Common myeloid progenitor, CD34-positive (primary cell): ENCODE measurements around the gene CUL3.
A peak's percentile ranks its signal among the peaks of the same experiment; 100 is the strongest.

ENCODE experiments used
- CTCF ChIA-PET: fragments of 350-600 bp; sonication (Branson Sonifier 250); formaldehyde crosslinking; loops from one replicate; lab custom pipeline; 2021; ENCODE audit warnings: antibody characterized with exemption; lab: Charles Lee
- POLR2A ChIA-PET: fragments of 350-600 bp; sonication (Branson Sonifier 250); formaldehyde crosslinking; loops from one replicate; lab custom pipeline; 2021; ENCODE audit warnings: antibody characterized with exemption; lab: Charles Lee
- DNase-seq, 3 donors: peaks; one replicate each; pipeline versions ENCODE4 v3.0.0 to v3.0.0-alpha.2; 2013
- H3K27ac ChIP-seq, 2 experiments: 1 replicate in 1 of 2; 2 replicates in 1 of 2; pipeline ENCODE4 v1.7.0; 2013; ENCODE audit warnings: inconsistent platforms in 2 of 2, low read length in 2 of 2, mild to moderate bottlenecking in 2 of 2, low read depth in 1 of 2, moderate library complexity in 1 of 2; ENCODE audit not compliant: severe bottlenecking in 2 of 2, insufficient read depth in 1 of 2, poor library complexity in 1 of 2
- H3K27me3 ChIP-seq, 5 experiments: replicated peaks in 2 of 5; 1 replicate in 3 of 5; 2 replicates in 2 of 5; pipeline versions ENCODE4 v1.6.1 to v1.7.0; 2013; ENCODE audit warnings: low read length in 4 of 5, mild to moderate bottlenecking in 2 of 5, moderate library complexity in 2 of 5, inconsistent platforms in 1 of 5; ENCODE audit not compliant: insufficient read depth in 5 of 5, control insufficient read depth in 4 of 5
- H3K36me3 ChIP-seq, 4 experiments: 1 replicate in 2 of 4; 2 replicates in 2 of 4; pipeline versions ENCODE4 v1.6.1 to v1.7.0; 2013; ENCODE audit warnings: low read length in 3 of 4, control low read depth in 1 of 4, mild to moderate bottlenecking in 1 of 4; ENCODE audit not compliant: control insufficient read depth in 4 of 4, insufficient read depth in 4 of 4
- H3K4me1 ChIP-seq, 4 experiments: 1 replicate in 3 of 4; 2 replicates in 1 of 4; pipeline versions ENCODE4 v1.6.1 to v1.7.1; 2013; ENCODE audit warnings: low read length in 3 of 4, mild to moderate bottlenecking in 3 of 4, control low read depth in 1 of 4, inconsistent platforms in 1 of 4, moderate library complexity in 1 of 4; ENCODE audit not compliant: control insufficient read depth in 4 of 4, insufficient read depth in 4 of 4; ENCODE audit errors: control extremely low read depth in 1 of 4
- H3K4me3 ChIP-seq, 7 experiments: 1 replicate in 4 of 7; 2 replicates in 3 of 7; pipeline versions ENCODE4 v1.5.1 to v1.7.0; 2013; ENCODE audit warnings: mild to moderate bottlenecking in 7 of 7, low read length in 6 of 7, moderate library complexity in 6 of 7, inconsistent platforms in 2 of 7, low read depth in 2 of 7, control low read depth in 1 of 7; ENCODE audit not compliant: insufficient read depth in 4 of 7, control insufficient read depth in 1 of 7; ENCODE audit errors: extremely low read depth in 1 of 7
- H3K9me3 ChIP-seq, 5 experiments: 1 replicate in 4 of 5; 2 replicates in 1 of 5; pipeline versions ENCODE4 v1.6.1 to v1.7.1; 2013; ENCODE audit warnings: low read length in 4 of 5, mild to moderate bottlenecking in 2 of 5, inconsistent platforms in 1 of 5, low read depth in 1 of 5, moderate library complexity in 1 of 5; ENCODE audit not compliant: control insufficient read depth in 4 of 5, insufficient read depth in 2 of 5; ENCODE audit errors: control extremely low read depth in 1 of 5
- WGBS: methylation state at CpG from one replicate; pipeline ENCODE4 v1.1.5; 2013; ENCODE audit not compliant: insufficient coverage; 5-methylcytosine and 5-hydroxymethylcytosine counted together

CUL3 gene

DNA sequence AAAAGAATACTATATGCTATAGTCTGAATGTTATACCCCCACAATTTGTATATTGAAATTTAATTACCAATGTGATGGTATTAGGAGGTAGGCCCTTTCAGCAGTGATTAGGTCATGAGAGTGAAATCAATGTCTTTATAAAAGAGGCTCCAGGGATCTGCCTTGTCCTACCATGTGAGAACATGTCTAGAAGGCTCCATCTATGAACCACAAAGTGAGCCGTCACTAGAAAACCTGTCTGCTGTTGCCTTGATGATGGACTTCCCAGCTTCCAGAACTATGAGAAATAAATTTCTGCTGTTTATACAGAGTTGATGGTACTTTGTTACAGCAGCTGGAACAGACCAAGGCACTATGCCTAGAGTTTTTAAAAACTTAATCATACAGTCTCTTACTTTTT, 136.9 kb downstream of the CUL3 start:
- Histone ChIP-seq H3K9me3 (no peaks in the 10 kb centered on the region), H3K36me3 (no peaks in the 10 kb centered on the region), H3K27ac (no peak overlapping the region), H3K27me3 (no peaks in the 10 kb centered on the region), H3K4me1 (no peaks in the 10 kb centered on the region), H3K4me3 (no peak overlapping the region)
- POLR2A ChIA-PET, result no interaction called here
- 100% methylated on average over 1 of the region's 1 CpG for WGBS
- DNase-seq, result no peak
- CTCF ChIA-PET, result interaction anchor here (1.2 to 4.4 kb wide), 12 partner anchors 18 to 201 kb away, joined by 3 to 44 read pairs (median 8); partner anchors contain the start of gene FAM124B

DNA sequence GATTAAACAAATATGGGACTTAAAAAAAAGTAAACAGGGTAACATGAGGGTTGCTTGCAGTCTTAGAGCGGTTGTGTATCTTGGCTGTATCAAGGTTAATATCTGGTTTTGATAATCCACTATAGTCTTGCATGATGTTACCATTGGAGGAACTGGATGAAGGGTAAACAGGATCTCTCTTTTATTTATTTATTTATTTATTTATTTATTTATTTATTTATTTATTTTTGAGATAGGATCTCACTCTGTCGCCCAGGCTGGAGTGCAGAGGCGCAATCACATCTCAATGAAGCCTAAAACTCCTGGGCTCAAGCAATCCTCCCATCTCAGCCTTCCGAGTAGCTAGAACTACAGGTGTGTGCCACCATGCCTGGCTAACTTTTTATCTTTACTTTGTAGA, 140.4 kb downstream of the CUL3 start:
- Histone ChIP-seq H3K27ac (no peak overlapping the region), H3K4me3 (no peak overlapping the region), H3K4me1 (peaks cover 0 to 10% (median 7%) of the 10 kb centered on the region in 4 experiments), H3K9me3 (no peaks in the 10 kb centered on the region), H3K36me3 (no peaks in the 10 kb centered on the region), H3K27me3 (no peaks in the 10 kb centered on the region)
- 100% methylated on average over 3 of the region's 4 CpGs for WGBS
- DNase-seq, result no peak
- CTCF ChIA-PET, result interaction anchor here (1.0 to 1.8 kb wide), 9 partner anchors 10 to 89 kb away, joined by 3 to 8 read pairs (median 4); no protein-coding TSS in a partner anchor
- POLR2A ChIA-PET, result no interaction called here

DNA sequence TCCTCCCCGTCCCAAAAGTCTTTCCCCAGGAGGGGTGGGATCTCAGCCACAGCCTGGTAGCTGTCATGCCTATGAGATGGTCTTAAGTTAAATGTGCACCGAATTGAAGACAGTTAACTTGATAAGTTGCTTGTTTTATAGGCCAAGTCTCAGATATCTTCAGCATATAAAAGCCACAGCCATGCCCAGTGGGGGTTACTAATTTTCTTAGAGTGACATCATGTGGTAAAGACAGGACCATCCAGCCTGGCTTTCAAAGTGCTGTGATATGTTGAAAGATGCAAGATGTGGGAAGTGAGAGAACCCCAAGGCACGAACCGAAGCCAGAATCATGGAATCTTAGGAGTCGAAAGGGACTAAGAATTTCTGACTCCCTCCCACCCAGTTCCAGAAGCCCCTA, 141.1 kb downstream of the CUL3 start:
- Histone ChIP-seq H3K9me3 (no peaks in the 10 kb centered on the region), H3K4me1 (peaks cover 0 to 10% (median 7%) of the 10 kb centered on the region in 4 experiments), H3K4me3 (no peak overlapping the region), H3K36me3 (no peaks in the 10 kb centered on the region), H3K27ac (no peak overlapping the region), H3K27me3 (no peaks in the 10 kb centered on the region)
- peak in 2 of 3 donors; percentile 34 to 53 for DNase-seq
- 86% methylated on average over 4 of the region's 5 CpGs for WGBS
- ChIA-PET CTCF (interaction anchor here (1.4 to 4.5 kb wide), 3 partner anchors 43 to 89 kb away, joined by 3 to 25 read pairs (median 3); partner anchors contain the start of gene FAM124B), POLR2A (no interaction called here)

DNA sequence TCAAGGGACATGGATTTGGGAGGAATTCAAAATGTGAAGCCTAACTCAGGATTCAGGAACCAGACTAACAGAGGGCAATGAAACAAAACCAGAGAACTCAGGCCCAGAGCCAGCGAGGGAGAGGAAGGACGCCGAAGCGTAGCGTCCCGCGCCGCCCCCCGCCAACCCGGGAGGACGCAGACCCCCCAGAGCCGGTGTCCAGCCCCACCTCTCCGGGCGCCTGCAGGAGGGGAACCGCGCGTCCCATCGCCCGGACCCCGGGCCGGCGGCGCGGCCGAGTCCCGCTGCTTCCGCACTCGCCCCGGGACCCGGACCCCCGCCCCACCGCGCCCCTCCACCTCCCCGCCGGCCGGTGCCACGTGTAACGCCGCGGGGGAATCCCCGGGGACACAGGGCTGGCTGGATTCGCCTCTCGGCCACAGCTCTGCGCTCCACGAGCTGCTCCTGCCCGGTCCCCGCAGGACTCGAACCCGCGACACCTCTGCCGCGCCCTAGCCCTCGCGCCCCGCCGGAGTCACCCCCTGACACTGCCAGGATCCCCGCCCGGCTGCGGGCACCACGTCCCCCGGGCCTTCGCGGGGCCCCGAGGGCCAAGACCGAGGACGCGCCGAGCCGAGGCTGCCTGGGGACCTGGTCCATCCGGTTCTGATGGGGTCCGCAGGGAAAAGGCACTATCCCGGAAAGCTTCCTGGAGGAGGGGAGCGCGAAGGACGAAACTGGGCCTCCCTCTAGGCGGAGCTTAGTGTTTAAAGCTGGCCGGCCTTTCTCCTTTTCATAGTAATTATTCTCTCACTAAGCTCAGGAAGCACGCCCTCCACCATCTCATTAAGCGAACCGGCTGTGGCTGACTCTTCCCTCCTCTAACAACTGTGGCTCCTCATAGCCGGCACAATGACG, 142.8 kb downstream of the CUL3 start:
- H3K27ac ChIP-seq, result no peak overlapping the region
- H3K4me1 ChIP-seq, result peaks cover 0 to 10% (median 7%) of the 10 kb centered on the region in 4 experiments
- peak overlapping the region; percentile 42 to 82 (median 69) for H3K4me3 ChIP-seq
- POLR2A ChIA-PET, result interaction anchor here (0.6 to 1.8 kb wide), 5 partner anchors 33 to 64 kb away, joined by 3 to 10 read pairs (median 4); partner anchors contain the start of gene FAM124B
- H3K9me3 ChIP-seq, result peaks cover 0 to 3% (median 0%) of the 10 kb centered on the region in 5 experiments
- peak; percentile 36 to 71 (median 62) for DNase-seq
- under 1% methylated on average over 70 of the region's 82 CpGs for WGBS
- H3K27me3 ChIP-seq, result no peaks in the 10 kb centered on the region
- H3K36me3 ChIP-seq, result no peaks in the 10 kb centered on the region
- CTCF ChIA-PET, result interaction anchor here (0.9 to 4.5 kb wide), 13 partner anchors 12 to 471 kb away, joined by 3 to 30 read pairs (median 3); partner anchors contain the start of gene FAM124B

DNA sequence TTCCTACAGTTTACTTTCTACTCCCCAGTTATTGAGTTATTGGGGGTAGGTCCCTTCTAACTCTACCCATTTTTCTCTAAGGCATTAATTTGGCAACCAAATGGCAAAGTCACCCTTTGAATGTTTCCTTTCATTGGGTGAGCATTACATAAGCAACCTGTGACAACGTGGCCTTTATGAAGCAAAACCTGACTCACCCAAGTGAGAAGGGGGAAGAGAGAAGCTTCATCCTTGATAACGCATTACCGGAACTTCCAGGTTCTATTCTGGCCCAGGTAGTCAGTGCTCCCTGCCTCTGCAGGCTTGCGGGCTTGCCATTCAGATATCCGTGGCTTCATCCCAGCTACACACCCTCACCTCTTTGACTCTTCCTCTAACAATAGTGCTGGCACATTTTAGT, 144.2 kb downstream of the CUL3 start:
- CTCF ChIA-PET, result interaction anchor here (0.8 to 4.5 kb wide), 11 partner anchors 11 to 85 kb away, joined by 3 to 30 read pairs (median 4); partner anchors contain the start of gene FAM124B
- Histone ChIP-seq H3K27ac (no peak overlapping the region), H3K9me3 (peaks cover 0 to 3% (median 0%) of the 10 kb centered on the region in 5 experiments), H3K4me3 (no peak overlapping the region), H3K27me3 (no peaks in the 10 kb centered on the region), H3K36me3 (no peaks in the 10 kb centered on the region), H3K4me1 (peaks cover 0 to 10% (median 7%) of the 10 kb centered on the region in 4 experiments)
- WGBS, result 83% methylated on average over 4 of the region's 5 CpGs
- POLR2A ChIA-PET, result no interaction called here
- peak in 2 of 3 donors; percentile 38 to 47 for DNase-seq

DNA sequence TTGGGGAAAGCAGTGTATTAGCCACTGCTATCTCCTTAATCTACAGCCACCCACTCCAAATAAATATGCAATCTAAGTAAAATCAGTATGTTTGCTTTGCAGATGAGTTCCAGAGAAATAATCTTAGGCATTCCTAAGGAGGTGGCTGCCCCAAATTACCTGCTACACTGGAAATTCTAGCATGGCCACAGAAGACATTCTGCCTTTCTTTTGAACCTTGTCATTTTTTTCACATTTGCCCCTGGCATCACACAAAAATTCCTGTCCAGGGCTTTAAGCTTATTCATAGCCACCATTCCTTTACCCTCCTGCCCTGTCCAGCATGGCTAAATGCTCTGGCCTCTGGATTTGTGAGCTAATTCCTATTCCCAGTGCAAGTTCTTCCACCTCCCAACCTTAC, 146.4 kb downstream of the CUL3 start:
- no peak overlapping the region for H3K27ac ChIP-seq
- POLR2A ChIA-PET, result no interaction called here
- CTCF ChIA-PET, result interaction anchor here (1.1 to 1.9 kb wide), 3 partner anchors 56 to 80 kb away, joined by 3 to 9 read pairs (median 3); no protein-coding TSS in a partner anchor
- H3K36me3 ChIP-seq, result no peaks in the 10 kb centered on the region
- H3K9me3 ChIP-seq, result peaks cover 0 to 3% (median 0%) of the 10 kb centered on the region in 5 experiments
- H3K27me3 ChIP-seq, result no peaks in the 10 kb centered on the region
- no peak overlapping the region for H3K4me3 ChIP-seq
- H3K4me1 ChIP-seq, result peaks cover 0 to 10% (median 7%) of the 10 kb centered on the region in 4 experiments
- DNase-seq, result no peak
